GM19025 (cell line): ENCODE data around the gene PDE6D.
A peak's percentile ranks its signal among the peaks of the same experiment; 100 is the strongest.

Experiments
- ATAC-seq: cut with Tn5 transposase; IDR thresholded peaks from one replicate; pipeline ENCODE4 v1.9.1; 2021; ENCODE audit warnings: mild to moderate bottlenecking, low read depth, moderate library complexity; ENCODE audit not compliant: unreplicated experiment

Gene PDE6D

DNA sequence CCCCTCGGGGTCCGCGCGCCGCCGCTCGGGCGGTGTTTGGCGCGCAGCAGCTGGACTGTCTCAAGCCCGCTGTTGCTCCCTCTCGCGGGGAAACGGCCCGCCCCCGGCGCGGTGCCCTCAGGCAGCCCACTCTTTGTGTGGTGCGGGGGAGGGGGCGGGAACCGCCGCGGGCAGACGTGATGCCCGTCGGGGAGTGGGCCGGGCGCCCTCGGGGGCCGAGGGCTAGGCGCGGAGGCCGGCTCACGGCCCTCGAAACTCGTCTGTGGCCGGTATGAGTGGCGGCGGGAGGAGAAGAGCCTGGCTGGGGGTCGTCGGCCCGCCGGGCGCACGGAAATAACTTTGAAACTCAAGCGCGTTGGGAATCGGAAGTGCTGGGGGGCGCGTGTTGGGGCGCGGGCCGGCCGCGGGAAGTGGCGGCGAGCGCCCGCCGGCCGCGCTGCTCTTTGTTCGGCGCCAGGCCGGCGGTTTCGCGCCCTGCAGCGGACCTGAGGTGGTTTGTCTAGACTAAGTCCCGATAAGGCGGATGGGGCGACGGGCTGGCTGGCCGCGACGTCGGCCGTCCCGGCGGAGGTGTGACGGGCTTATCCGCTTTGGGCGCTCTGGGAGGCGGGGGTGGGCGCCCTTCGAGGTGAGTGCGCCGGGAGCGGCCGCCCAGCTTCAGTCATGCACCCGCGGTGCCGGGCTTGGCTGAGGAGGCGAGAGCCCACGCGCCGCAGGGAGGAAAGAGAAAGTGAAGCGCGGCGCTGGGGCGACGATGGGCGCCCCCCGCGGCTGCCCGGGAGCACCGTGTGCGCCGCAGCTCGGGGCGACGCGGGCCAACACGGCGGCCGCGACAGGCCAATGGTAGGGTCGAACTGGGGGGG, 72.1 kb downstream of the PDE6D start:
- ATAC-seq, result no peak

DNA sequence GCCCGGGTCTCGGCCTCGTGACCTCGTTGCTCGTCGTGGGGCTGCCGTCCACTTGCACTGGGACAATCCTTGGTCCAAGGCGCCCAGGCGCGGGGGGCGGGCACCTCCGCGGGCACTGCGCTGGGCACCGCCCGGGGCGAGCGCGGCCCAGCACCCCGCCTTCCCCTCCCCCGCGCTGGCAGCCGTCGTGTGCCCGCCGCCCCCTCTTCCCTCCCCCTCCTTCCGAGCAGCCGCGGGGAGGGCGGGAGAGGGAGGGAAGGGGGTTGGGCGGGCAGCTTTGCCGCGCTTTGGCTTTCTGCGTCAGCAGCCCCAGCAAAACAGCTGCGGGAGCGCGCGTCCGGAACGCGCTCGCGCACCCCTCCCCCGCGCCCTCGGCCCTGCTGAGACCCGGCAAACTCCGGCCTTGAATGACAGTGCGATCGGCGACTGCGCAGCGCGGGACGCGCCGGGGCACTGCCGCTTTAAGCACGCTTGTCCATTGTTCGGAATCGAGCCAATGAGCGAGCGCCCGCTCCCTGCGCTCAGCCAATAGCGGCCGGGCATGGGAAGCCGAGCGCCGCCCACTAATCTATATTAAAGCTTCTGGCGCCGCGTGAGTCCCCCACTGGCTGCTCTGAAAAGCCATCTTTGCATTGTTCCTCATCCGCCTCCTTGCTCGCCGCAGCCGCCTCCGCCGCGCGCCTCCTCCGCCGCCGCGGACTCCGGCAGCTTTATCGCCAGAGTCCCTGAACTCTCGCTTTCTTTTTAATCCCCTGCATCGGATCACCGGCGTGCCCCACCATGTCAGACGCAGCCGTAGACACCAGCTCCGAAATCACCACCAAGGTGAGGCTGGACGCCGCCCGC, 72.9 kb downstream of the PDE6D start, which contains the start of gene PTMA:
PTMA (plus strand) TSS at position 599 of the 846 bp plus-strand sequence; CDS start at position 781, 182 bp downstream.
- peak; percentile 52 for ATAC-seq

DNA sequence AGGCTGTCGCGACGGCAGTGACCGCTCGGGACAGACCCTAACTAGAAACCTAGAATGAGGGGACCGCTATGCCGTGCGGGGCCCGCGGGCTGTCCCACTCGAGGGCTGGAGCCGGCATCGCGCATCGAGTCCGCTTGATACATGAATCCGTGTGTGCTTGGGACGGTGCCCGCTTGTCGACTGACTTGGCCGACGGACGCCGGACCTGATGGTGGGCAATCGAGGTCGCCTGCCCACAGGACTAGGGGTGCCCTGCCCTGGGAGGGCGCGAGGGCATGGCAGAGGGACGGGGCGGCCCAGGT, 73.5 kb downstream of the PDE6D start:
- ATAC-seq, result no peak

GRCh38 chr2:231706731-231707624, 74.1 kb downstream of the PDE6D start:
- ATAC-seq, result peak; percentile 23

GRCh38 chr2:231704017-231704416, 77.1 kb downstream of the PDE6D start:
- no peak for ATAC-seq

DNA sequence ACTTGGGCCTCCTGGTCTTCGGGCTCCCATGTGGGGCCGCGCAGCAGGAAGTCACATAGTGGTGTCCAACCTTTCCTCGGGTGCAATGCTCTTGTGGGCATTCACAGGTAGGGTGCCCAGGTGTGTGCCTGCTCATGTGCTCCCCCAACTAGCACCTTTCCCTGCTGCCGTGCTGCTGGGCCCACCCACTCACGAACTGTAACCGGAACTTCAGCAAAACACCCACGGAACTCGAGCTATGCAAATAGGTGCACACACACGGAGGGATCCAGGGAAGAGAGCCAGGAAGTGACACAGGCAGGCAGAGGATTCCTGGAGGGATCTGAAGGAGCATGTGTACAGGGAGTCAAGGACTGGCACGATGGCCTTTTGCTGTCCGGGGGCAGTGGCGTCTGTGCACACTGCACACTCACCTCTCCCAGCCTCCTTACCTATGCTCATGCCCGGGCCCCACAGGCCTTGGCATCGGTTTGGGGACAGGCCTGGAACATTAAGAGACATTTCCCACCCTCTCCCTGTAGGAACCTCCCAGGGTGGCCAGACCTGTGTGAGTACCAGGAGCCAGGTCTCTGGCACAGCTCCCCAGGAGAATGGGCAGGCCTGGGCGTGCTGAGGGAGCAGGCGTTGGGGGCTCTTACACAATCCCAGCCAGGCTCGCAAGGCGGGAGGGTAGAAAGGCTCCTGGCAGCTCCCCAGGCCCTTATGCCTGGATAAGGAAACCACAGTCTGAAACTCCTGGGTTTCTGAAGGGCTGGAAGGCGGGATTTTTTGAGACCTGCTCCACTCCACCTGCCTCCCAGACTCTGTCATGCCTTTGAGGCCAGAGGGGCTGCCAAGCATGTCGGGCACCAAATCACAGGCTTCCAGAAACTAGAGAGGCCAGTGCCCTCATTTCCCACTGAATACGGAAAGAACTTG, 79.4 kb downstream of the PDE6D start:
- ATAC-seq, result no peak

DNA sequence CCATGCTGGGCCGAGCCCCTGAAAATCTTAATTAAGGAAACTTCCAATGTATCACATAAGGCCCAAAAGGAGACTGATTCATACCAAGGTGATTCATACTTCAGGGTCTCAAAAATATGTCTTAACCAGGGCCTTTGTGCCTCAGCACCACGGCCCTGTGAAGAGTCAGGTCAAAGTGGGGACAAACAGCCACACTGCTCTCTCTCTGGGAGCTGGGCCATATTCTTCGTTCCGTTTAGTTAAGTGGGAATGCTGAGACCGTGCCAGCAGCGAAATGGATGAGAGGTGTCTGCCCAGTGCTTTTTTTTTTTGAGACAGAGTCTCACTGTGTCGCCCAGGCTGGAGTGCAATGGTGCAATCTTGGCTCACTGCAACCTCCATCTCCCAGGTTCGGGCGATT, 82.1 kb downstream of the PDE6D start:
- no peak for ATAC-seq

- no peak for ATAC-seq
Measured at GRCh38 chr2:231696004-231696367, 85.1 kb downstream of the PDE6D start.

DNA sequence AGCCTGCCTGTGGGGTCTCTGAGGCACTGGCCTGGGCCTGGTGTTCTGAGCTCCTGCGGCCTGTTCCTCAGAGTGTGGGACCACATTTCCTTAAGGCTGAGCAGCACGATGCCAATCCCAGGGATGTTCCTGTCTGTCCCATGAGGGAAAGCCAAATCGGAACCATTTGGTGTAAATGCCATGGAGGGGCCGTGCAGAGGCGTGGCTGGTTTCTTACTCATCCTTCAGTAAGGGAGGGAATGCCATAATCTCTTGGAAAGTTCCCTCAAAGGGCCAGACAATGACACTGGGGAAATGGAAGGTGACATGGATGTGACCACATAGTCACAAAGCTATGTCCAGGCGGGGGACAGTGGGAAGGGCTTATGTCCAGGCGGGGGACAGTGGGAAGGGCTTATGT, 87.1 kb downstream of the PDE6D start:
- no peak for ATAC-seq

- ATAC-seq, result no peak
Measured at GRCh38 chr2:231692847-231693246, 88.2 kb downstream of the PDE6D start.

DNA sequence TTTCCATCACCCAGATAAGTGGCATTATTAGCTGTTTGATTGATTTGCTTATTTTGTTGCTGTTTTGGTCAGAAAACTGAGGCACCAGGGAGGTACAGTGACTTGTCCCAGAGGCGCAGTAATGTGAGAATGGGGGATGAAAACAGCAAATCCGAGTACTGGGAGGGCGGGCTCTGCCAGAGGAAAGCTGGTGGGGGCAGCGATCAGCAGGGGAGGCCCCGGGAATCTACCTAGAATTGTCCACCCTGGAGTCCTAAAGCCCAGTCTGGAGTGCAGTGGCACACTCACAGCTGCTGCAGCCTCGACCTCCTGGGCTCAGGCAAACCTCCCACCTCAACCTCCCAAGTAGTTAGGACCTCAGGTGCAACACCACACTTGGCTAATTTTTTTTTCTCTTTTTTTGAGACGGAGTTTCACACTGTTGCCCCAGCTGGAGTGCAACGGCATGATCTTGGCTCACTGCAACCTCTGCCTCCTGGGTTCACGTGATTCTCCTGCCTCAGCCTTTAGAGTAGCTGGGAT, 89.8 kb downstream of the PDE6D start:
- ATAC-seq, result no peak

- no peak for ATAC-seq
Measured at GRCh38 chr2:231689124-231689893, 91.8 kb downstream of the PDE6D start.

GRCh38 chr2:231688719-231689118, 92.4 kb downstream of the PDE6D start:
- ATAC-seq, result no peak

GRCh38 chr2:231687961-231688360, 93.1 kb downstream of the PDE6D start:
- ATAC-seq, result no peak

DNA sequence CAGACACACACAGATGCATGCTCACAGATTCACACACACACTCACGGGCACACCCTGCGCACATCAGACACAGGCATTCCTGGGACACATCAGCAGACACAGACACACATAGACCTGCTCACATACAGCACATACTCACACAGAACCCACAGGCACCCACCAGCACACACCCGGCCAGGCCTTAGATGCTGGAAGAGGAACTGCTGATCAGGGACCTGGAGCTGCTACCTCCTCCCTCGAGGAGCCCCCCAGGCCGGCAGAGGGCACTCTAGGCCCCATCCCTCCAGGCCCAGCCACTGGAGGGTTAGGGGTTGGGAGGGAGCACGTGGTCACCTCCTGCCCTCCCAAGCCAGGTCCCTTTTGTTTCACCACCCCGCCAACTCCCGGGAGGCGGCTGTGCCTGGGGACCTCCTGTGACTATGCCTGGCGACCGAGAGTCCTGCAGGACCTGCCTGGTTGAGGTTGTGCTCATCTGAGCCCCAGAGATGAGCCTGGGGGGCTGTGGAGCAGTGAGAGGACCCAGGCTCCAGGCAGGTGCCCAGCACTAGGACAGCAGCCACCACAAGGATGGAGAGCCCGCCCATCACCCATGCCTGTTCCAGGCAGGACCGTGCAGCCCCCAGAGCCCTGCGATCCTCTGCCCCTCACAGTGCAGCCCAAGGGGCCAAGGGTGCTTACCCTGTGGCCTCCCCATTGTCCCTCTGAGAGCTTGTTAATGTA, 93.8 kb downstream of the PDE6D start:
- ATAC-seq, result no peak

GRCh38 chr2:231686192-231687100, 94.6 kb downstream of the PDE6D start:
- no peak for ATAC-seq
